ENCODE results near the gene EGFLAM. TPM values are rescaled to one million over a fixed set of nuclear protein-coding genes. Genes with fewer than 3 reads are reported as not detected.

The EGFLAM gene
- total and polyA plus RNA-seq, 2 of the 4 experiments (the other 2 are of a cell fraction) = 0.77 to 1.1 TPM

DNA sequence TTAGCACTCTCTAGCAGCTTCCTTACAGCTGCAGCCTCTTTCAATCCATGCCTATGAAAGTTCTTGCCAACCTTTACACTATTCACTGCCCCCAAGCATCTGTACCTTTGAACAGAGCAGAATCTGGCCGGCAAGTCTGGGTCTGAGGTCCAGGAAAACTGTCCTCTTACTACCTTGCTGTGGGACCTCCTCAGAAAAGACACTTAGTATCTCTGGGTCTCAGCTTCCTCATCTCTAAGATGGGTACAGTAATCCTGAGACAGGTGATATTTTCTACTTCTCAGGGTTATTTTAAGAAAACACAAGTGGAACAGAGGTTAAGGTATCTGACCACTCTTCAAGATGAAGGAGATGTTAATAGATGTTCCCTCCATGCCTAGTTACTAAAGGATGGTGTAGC, 120.2 kb downstream of the EGFLAM start:
- ChIA-PET POLR2A (ENCODE audit: unreplicated experiment) (no interaction called here), CTCF (no interaction called here)
- Histone ChIP-seq H2AK5ac (ENCODE audit: low read depth, low read length) (no peak overlapping the region), H2BK5ac (ENCODE audit: low read depth, low read length, poor library complexity, severe bottlenecking) (no peak overlapping the region), H2AK9ac (replicated peaks; ENCODE audit: low read depth, low read length, poor library complexity) (no peak overlapping the region), H3K9ac (ENCODE audit: low read depth, low read length) (no peak overlapping the region), H3K27ac (ENCODE audit: insufficient read depth, low read length) (no peak overlapping the region), H3K4me3 (ENCODE audit: insufficient read depth, low read depth, low read length) (no peak overlapping the region), H3K4me2 (ENCODE audit: low read depth, low read length) (no peak overlapping the region), H4K8ac (ENCODE audit: low read depth in 2 of 2, low read length in 2 of 2) (no peak overlapping the region), H2AFZ (replicated peaks; ENCODE audit: low read length, poor library complexity) (no peak overlapping the region), H3K23ac (ENCODE audit: low read depth, low read length) (no peak overlapping the region), H4K91ac (ENCODE audit: insufficient read depth, low read depth, low read length) (no peak overlapping the region), H3K14ac (replicated peaks; ENCODE audit: low read depth, low read length) (no peak overlapping the region), H2BK120ac (ENCODE audit: low read depth, low read length) (no peak overlapping the region), H3K36me3 (ENCODE audit: control insufficient read depth, insufficient read depth, low read length) (no peaks in the 10 kb centered on the region), H4K5ac (ENCODE audit: low read depth, low read length) (no peak overlapping the region), H3K18ac (ENCODE audit: low read depth, low read length) (no peak overlapping the region), H3K9me1 (ENCODE audit: insufficient read depth, low read length) (no peaks in the 10 kb centered on the region), H2BK20ac (ENCODE audit: low read depth, low read length) (no peak overlapping the region), H3K4me1 (ENCODE audit: control insufficient read depth, insufficient read depth, low read length) (no peaks in the 10 kb centered on the region; the same call in 1 of the 2 replicates), H2BK15ac (ENCODE audit: low read depth, low read length) (no peak overlapping the region), H3K27me3 (ENCODE audit: control insufficient read depth, insufficient read depth, low read length) (peaks cover 29% of the 10 kb centered on the region), H3K9me3 (ENCODE audit: control insufficient read depth, insufficient read depth, low read length) (no peaks in the 10 kb centered on the region), H3K4ac (ENCODE audit: low read depth, low read length) (no peak overlapping the region), H3K56ac (ENCODE audit: extremely low read depth, insufficient read depth, low read length) (no peak overlapping the region), H3K79me1 (ENCODE audit: low read depth in 1 of 2, low read length in 2 of 2) (no peaks in the 10 kb centered on the region), H4K20me1 (ENCODE audit: insufficient read depth, low read length) (no peaks in the 10 kb centered on the region)
- ATAC-seq (ENCODE audit: low read depth) (no peak), DNase-seq (no peak)
- no TSS peak for BruUV-seq (replicated peaks)
- dilution Hi-C loops (cut with HindIII; ENCODE audit: low sequenced_read_pairs, unreplicated experiment) = no loop called here
- WGBS, 2 experiments (ENCODE audit: extremely low coverage in 2 of 2, insufficient read length in 1 of 2) = no CpG with 5 or more reads among the region's 1 CpG
- intact Hi-C loops (cut with micrococcal nuclease) = no loop called here
- TF ChIP-seq CHD1 (IDR thresholded peaks at IDR 0.05; ENCODE audit: low read depth, low read length) (no peak), NFE2L2 (IDR thresholded peaks at IDR 0.05; ENCODE audit: low read depth, low read length) (no peak), MAFK (IDR thresholded peaks at IDR 0.05; ENCODE audit: low read depth, low read length) (no peak), RFX5 (IDR thresholded peaks at IDR 0.05; ENCODE audit: low read depth, low read length) (no peak), RAD21 (IDR thresholded peaks at IDR 0.05; ENCODE audit: low read length) (no peak), CEBPB (IDR thresholded peaks at IDR 0.05; ENCODE audit: low read depth, low read length) (no peak)
- TF ChIP-seq, protein P1, sequence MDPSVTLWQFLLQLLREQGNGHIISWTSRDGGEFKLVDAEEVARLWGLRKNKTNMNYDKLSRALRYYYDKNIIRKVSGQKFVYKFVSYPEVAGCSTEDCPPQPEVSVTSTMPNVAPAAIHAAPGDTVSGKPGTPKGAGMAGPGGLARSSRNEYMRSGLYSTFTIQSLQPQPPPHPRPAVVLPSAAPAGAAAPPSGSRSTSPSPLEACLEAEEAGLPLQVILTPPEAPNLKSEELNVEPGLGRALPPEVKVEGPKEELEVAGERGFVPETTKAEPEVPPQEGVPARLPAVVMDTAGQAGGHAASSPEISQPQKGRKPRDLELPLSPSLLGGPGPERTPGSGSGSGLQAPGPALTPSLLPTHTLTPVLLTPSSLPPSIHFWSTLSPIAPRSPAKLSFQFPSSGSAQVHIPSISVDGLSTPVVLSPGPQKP (IDR thresholded peaks at IDR 0.05; ENCODE audit: borderline replicate concordance, low read depth, low read length) = no peak
- in situ Hi-C loops (cut with MboI; ENCODE audit: low sequenced_read_pairs) = loop anchor here (25.0 kb wide), 1 partner anchor 934 kb away; no protein-coding TSS in a partner anchor

Data from IMR-90 (cell line).